HepG2 (cell line): Measurements from ENCODE around the gene REPS2. TPM values are rescaled to one million over a fixed set of nuclear protein-coding genes. Genes with fewer than 3 reads are reported as not detected.

Experiments used
- ATAC-seq: fragments of 200-7000 bp; cut with Tn5 transposase; 3 replicates; pipeline ENCODE4 v1.9.1; 2020; ENCODE audit warnings: mild to moderate bottlenecking, moderate library complexity
- BruUV-seq: library from RNA; stranded (reverse); fragments of 400-500 nt; replicated peaks from 2 replicates; lab custom pipeline; 2021; lab: Mats Ljungman, UMichigan
- CTCF ChIA-PET: fragments of 300-600 bp; formaldehyde crosslinking; extraction: SDS; loops from one replicate; lab custom pipeline; 2021; ENCODE audit warnings: low total read pairs, inconsistent platforms, low intra/inter-chr PET ratio; lab: Yijun Ruan, JAX
- POLR2A ChIA-PET: fragments of 350-600 bp; sonication (Branson Sonifier 250); formaldehyde crosslinking; loops from one replicate; lab custom pipeline; 2020; ENCODE audit warnings: antibody characterized with exemption, inconsistent platforms; lab: Yijun Ruan, JAX
- DNase-seq: peaks from one replicate; pipeline ENCODE4 v3.0.0-alpha.2; 2015; ENCODE audit warnings: low spot score
- FAIRE-seq: peaks from 3 replicates; lab custom pipeline; 2011; peaks lifted over from hg19 to GRCh38; lab: Jason Lieb, UNC
- H2AFZ ChIP-seq: one replicate; pipeline ENCODE4 v1.6.1; 2011; ENCODE audit warnings: low read length, inconsistent platforms
- H3K27ac ChIP-seq: fragments of 300-600 bp; 3 replicates; pipeline ENCODE4 v1.8.0; 2011; ENCODE audit warnings: mixed run types, mild to moderate bottlenecking, mixed read lengths, low read length, inconsistent platforms; ENCODE audit not compliant: insufficient read depth; ENCODE audit errors: extremely low read length
- H3K27me3 ChIP-seq, 2 experiments: fragments of 200-600 bp in 1 of 2; 2 replicates in 1 of 2; 3 replicates in 1 of 2; pipeline versions ENCODE4 v1.6.0 to v1.8.0; 2011; ENCODE audit warnings: low read length in 2 of 2, mild to moderate bottlenecking in 2 of 2, moderate library complexity in 2 of 2, inconsistent platforms in 1 of 2; ENCODE audit not compliant: insufficient read depth in 2 of 2, control insufficient read depth in 1 of 2
- H3K36me3 ChIP-seq, 2 experiments: fragments of 200-600 bp in 1 of 2; replicated peaks in 1 of 2; 2 replicates in 1 of 2; 3 replicates in 1 of 2; pipeline versions ENCODE4 v1.5.1 to v1.8.0; 2011; ENCODE audit warnings: low read length in 2 of 2, inconsistent platforms in 1 of 2; ENCODE audit not compliant: insufficient read depth in 2 of 2, control insufficient read depth in 1 of 2
- H3K4me1 ChIP-seq: 2 replicates; pipeline ENCODE4 v1.5.1; 2012; ENCODE audit warnings: low read length, inconsistent platforms; ENCODE audit not compliant: insufficient read depth
- H3K4me2 ChIP-seq: 2 replicates; pipeline ENCODE4 v1.6.0; 2011; ENCODE audit warnings: low read depth, low read length, inconsistent platforms
- H3K4me3 ChIP-seq, 3 experiments: fragments of 200-600 bp in 1 of 3; sonication (generic), shearing (Covaris generic) in 1 of 3; replicated peaks in 1 of 3; 2 replicates each; pipeline ENCODE4 v1.5.1; 2011 to 2016; ENCODE audit warnings: low read length in 3 of 3, inconsistent platforms in 2 of 3, low read depth in 2 of 3, mild to moderate bottlenecking in 2 of 3, control low read depth in 1 of 3, mixed read lengths in 1 of 3; ENCODE audit not compliant: insufficient read depth in 1 of 3
- H3K79me2 ChIP-seq: one replicate; pipeline ENCODE4 v1.6.1; 2011; ENCODE audit warnings: low read length, inconsistent platforms; ENCODE audit not compliant: insufficient read depth
- H3K9ac ChIP-seq: 2 replicates; pipeline ENCODE4 v1.6.0; 2011; ENCODE audit warnings: mild to moderate bottlenecking, low read depth, low read length, inconsistent platforms; ENCODE audit not compliant: insufficient read depth
- H3K9me3 ChIP-seq: 2 replicates; pipeline ENCODE4 v1.5.1; 2012; ENCODE audit warnings: mild to moderate bottlenecking, low read length
- H4K20me1 ChIP-seq: 2 replicates; pipeline ENCODE4 v1.6.0; 2011; ENCODE audit warnings: inconsistent platforms, mild to moderate bottlenecking, low read length, moderate library complexity; ENCODE audit not compliant: insufficient read depth
- BCL6 ChIP-seq: IDR thresholded peaks from 2 replicates; pipeline ENCODE4 v1.6.1; 2016; ENCODE audit warnings: missing genetic modification reagents, missing compliant biosample characterization
- BRF2 ChIP-seq: sonication (generic); formaldehyde crosslinking; IDR thresholded peaks from 2 replicates; pipeline ENCODE4 v1.8.1; 2022; ENCODE audit warnings: mild to moderate bottlenecking, missing genetic modification reagents
- CHD2 ChIP-seq: IDR thresholded peaks from 2 replicates; pipeline ENCODE4 v1.6.1; 2011; ENCODE audit warnings: low read depth, low read length, improper control_type of control experiment
- DDIT3 ChIP-seq: sonication (generic); formaldehyde crosslinking; IDR thresholded peaks from 2 replicates; pipeline ENCODE4 v1.4.0; 2020; ENCODE audit warnings: mild to moderate bottlenecking, missing genetic modification reagents
- EEA1 ChIP-seq: sonication (generic); formaldehyde crosslinking; IDR thresholded peaks from 2 replicates; pipeline ENCODE4 v1.5.1; 2020; ENCODE audit warnings: mild to moderate bottlenecking, missing genetic modification reagents, borderline replicate concordance
- MBD4 ChIP-seq: IDR thresholded peaks from 2 replicates; pipeline ENCODE4 v1.6.1; 2012; ENCODE audit warnings: low read length, inconsistent platforms, borderline replicate concordance
- MTF2 ChIP-seq: sonication (generic); formaldehyde crosslinking; IDR thresholded peaks from 2 replicates; pipeline ENCODE4 v1.5.0; 2020; ENCODE audit warnings: missing genetic modification reagents, borderline replicate concordance
- NFATC3 ChIP-seq: sonication (generic); formaldehyde crosslinking; IDR thresholded peaks from 2 replicates; pipeline ENCODE4 v1.5.1; 2020; ENCODE audit warnings: mild to moderate bottlenecking, missing genetic modification reagents
- NR2F2 ChIP-seq: IDR thresholded peaks from 2 replicates; pipeline ENCODE4 v1.6.1; 2012; ENCODE audit warnings: low read depth, inconsistent platforms, borderline replicate concordance
- STAT5B ChIP-seq: sonication (generic); formaldehyde crosslinking; IDR thresholded peaks from 2 replicates; pipeline ENCODE4 v1.4.0; 2020; ENCODE audit warnings: missing genetic modification reagents
- ZFP36 ChIP-seq: fragments of 150-350 bp; IDR thresholded peaks from 2 replicates; pipeline ENCODE4 v1.6.1; 2018; ENCODE audit warnings: borderline replicate concordance, low read length, low read depth; ENCODE audit not compliant: partially characterized antibody
- ZNF343 ChIP-seq: sonication (generic); formaldehyde crosslinking; IDR thresholded peaks from 2 replicates; pipeline ENCODE4 v1.4.0; 2020; ENCODE audit warnings: mild to moderate bottlenecking, missing genetic modification reagents
- ZNF496 ChIP-seq: sonication (generic); formaldehyde crosslinking; IDR thresholded peaks from 2 replicates; pipeline ENCODE4 v1.8.1; 2023; ENCODE audit warnings: mild to moderate bottlenecking, moderate library complexity, missing genetic modification reagents; ENCODE audit not compliant: insufficient replicate concordance
- ZNF558 ChIP-seq: sonication (generic); formaldehyde crosslinking; IDR thresholded peaks from 2 replicates; pipeline ENCODE4 v1.9.0; 2022; ENCODE audit warnings: mild to moderate bottlenecking, missing genetic modification reagents, borderline replicate concordance
- ZNF572 ChIP-seq: sonication (generic); formaldehyde crosslinking; IDR thresholded peaks from 2 replicates; pipeline ENCODE4 v1.5.1; 2020; ENCODE audit warnings: mild to moderate bottlenecking, missing genetic modification reagents
- ZNF777 ChIP-seq: sonication (generic); formaldehyde crosslinking; IDR thresholded peaks from 2 replicates; pipeline ENCODE4 v1.4.0; 2020; ENCODE audit warnings: missing genetic modification reagents
- ZNF790 ChIP-seq: sonication (generic); formaldehyde crosslinking; IDR thresholded peaks from 2 replicates; pipeline ENCODE4 v1.8.0; 2022; ENCODE audit warnings: missing genetic modification reagents, mild to moderate bottlenecking, borderline replicate concordance
- ZSCAN31 ChIP-seq: sonication (generic); formaldehyde crosslinking; IDR thresholded peaks from 2 replicates; pipeline ENCODE4 v1.5.0; 2020; ENCODE audit warnings: low read depth, mild to moderate bottlenecking, missing genetic modification reagents
- WGBS: methylation state at CpG from one replicate; pipeline ENCODE4 v1.1.6; 2017; ENCODE audit warnings: low lambda C conversion rate; 5-methylcytosine and 5-hydroxymethylcytosine counted together
- in situ Hi-C: cut with HindIII; loops from 2 replicates; pipeline ENCODE4 v1.10.0; 2017; ENCODE audit warnings: low pct_unique_long_range_greater_than_20kb; ENCODE audit not compliant: extremely low pct_ligation_motif_present
- intact Hi-C: fragments of 100-400 bp; cut with micrococcal nuclease; formaldehyde crosslinking; loops from one replicate; pipeline ENCODE4 v1.10.0; 2022; ENCODE audit not compliant: unreplicated experiment
- polyA plus RNA-seq, 8 experiments: library from polyadenylated mRNA; depleted of rRNA in 3 of 8; stranded (reverse) in 7 of 8; unstranded in 1 of 8; fragments of >200 nt; fragmentation: Illumina TruSeq in 4 of 8; extraction: Trizol in 4 of 8; gene quantifications; 2 replicates each; pipeline versions ENCODE4 v1.2.1 to v1.2.3, GENCODE V29; 2011 to 2016; ENCODE audit warnings: low read depth in 4 of 8, missing spikeins in 1 of 8, mixed read lengths in 1 of 8; ENCODE audit not compliant: insufficient read depth in 1 of 8
- total RNA-seq, 5 experiments: library from RNA; depleted of rRNA; stranded (reverse); fragments of >200 nt; fragmentation: Illumina TruSeq; extraction: Trizol; gene quantifications; 2 replicates each; pipeline ENCODE4 v1.2.3, GENCODE V29; 2016; ENCODE audit warnings: low read depth in 1 of 5
- TF ChIP-seq, protein P1 (sequence below): sonication (generic); formaldehyde crosslinking; IDR thresholded peaks from 2 replicates; pipeline ENCODE4 v1.4.0; 2020; ENCODE audit warnings: missing genetic modification reagents
- TF ChIP-seq, protein P2 (sequence below): sonication (generic); formaldehyde crosslinking; IDR thresholded peaks from 2 replicates; pipeline ENCODE4 v1.9.0; 2021; ENCODE audit warnings: missing genetic modification reagents, borderline replicate concordance
- TF ChIP-seq, protein P3 (sequence below): sonication (generic); formaldehyde crosslinking; IDR thresholded peaks from 2 replicates; pipeline ENCODE4 v1.9.0; 2022; ENCODE audit warnings: low read depth, missing genetic modification reagents

The REPS2 gene
- total and polyA plus RNA-seq, 2 of the 13 experiments (the other 11 are each of a cell fraction or from before 2014, with no cell fraction given): 0.05 to 0.58 TPM

DNA sequence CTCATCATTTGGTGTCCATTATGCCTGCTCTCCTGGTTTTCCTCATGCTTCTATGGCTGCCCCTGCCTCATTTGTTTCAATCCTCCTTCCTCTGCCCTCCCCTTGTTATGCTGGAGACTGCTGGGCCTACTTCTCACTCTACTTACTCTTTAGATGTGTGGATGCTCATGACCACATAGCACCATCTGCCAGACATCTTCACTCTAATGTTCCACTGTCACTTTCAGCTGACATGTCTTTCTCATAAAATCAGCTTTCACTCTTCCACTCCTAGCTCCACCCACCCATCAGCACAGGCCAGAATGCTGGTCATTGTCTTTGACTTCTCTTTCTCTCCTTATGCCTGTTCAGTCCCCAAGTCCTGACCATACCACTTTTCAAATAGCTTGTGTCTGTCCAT, 86.8 kb downstream of the REPS2 start (continued):
- TF ChIP-seq, protein P1, sequence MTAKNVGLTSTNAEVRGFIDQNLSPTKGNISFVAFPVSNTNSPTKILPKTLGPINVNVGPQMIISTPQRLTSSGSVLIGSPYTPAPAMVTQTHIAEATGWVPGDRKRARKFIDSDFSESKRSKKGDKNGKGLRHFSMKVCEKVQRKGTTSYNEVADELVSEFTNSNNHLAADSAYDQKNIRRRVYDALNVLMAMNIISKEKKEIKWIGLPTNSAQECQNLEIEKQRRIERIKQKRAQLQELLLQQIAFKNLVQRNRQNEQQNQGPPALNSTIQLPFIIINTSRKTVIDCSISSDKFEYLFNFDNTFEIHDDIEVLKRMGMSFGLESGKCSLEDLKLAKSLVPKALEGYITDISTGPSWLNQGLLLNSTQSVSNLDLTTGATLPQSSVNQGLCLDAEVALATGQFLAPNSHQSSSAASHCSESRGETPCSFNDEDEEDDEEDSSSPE: no peak
- no peak for TF ChIP-seq NR2F2
- no peak for TF ChIP-seq BCL6 (CRISPR knock-in tag)
- TF ChIP-seq, protein P2, sequence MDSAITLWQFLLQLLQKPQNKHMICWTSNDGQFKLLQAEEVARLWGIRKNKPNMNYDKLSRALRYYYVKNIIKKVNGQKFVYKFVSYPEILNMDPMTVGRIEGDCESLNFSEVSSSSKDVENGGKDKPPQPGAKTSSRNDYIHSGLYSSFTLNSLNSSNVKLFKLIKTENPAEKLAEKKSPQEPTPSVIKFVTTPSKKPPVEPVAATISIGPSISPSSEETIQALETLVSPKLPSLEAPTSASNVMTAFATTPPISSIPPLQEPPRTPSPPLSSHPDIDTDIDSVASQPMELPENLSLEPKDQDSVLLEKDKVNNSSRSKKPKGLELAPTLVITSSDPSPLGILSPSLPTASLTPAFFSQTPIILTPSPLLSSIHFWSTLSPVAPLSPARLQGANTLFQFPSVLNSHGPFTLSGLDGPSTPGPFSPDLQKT (CRISPR knock-in tag): no peak
- TF ChIP-seq EEA1 (CRISPR knock-in tag): no peak
- no peak for TF ChIP-seq DDIT3 (CRISPR knock-in tag)
- no peak for TF ChIP-seq NFATC3 (CRISPR knock-in tag)
- TF ChIP-seq MBD4: no peak
- no peak for TF ChIP-seq ZFP36
- TF ChIP-seq ZNF790 (CRISPR knock-in tag): no peak

DNA sequence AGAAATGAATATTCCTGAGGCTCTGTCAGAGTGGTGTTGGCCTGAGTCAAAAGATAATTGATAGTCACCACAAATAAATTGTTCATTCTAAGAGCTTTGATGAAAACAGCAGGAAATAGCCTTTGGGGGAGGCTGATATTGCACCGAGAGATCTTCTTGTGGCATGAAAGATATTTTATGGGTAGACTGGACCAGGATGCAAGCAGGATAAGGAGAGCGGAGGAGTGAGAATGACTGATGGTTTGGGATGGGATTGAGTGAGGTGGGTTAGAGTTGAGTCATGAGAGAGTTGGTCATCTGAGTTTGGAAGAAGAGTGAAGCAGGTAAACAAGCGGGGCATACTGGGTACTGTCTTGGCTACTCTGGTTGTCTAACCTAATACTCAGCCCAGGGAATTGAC, 88.7 kb downstream of the REPS2 start:
- 91% methylated on average over 3 of the region's 3 CpGs for WGBS
- TF ChIP-seq STAT5B (CRISPR knock-in tag) (no peak), ZSCAN31 (CRISPR knock-in tag) (no peak), MTF2 (CRISPR knock-in tag) (no peak), ZNF496 (CRISPR knock-in tag) (no peak), ZNF558 (CRISPR knock-in tag) (no peak), CHD2 (no peak), ZNF777 (CRISPR knock-in tag) (no peak), ZNF572 (CRISPR knock-in tag) (no peak), BRF2 (CRISPR knock-in tag) (no peak), ZNF343 (CRISPR knock-in tag) (no peak)
- TF ChIP-seq, protein P3, sequence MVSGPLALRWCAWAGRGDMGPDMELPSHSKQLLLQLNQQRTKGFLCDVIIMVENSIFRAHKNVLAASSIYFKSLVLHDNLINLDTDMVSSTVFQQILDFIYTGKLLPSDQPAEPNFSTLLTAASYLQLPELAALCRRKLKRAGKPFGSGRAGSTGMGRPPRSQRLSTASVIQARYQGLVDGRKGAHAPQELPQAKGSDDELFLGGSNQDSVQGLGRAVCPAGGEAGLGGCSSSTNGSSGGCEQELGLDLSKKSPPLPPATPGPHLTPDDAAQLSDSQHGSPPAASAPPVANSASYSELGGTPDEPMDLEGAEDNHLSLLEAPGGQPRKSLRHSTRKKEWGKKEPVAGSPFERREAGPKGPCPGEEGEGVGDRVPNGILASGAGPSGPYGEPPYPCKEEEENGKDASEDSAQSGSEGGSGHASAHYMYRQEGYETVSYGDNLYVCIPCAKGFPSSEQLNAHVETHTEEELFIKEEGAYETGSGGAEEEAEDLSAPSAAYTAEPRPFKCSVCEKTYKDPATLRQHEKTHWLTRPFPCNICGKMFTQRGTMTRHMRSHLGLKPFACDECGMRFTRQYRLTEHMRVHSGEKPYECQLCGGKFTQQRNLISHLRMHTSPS (CRISPR knock-in tag): no peak

More for the DNA sequence above, 88.7 kb downstream of the REPS2 start:
- H3K4me3 ChIP-seq: no peak overlapping the region
- H3K9ac ChIP-seq: no peak overlapping the region
- H3K9me3 ChIP-seq: no peaks in the 10 kb centered on the region
- ChIA-PET CTCF (no interaction called here), POLR2A (no interaction called here)
- FAIRE-seq (no peak), DNase-seq (no peak), ATAC-seq (no peak)
- no TSS peak for BruUV-seq
- no peak overlapping the region for H3K4me2 ChIP-seq
- no peaks in the 10 kb centered on the region for H3K4me1 ChIP-seq
- in situ Hi-C loops: no loop called here
- no peaks in the 10 kb centered on the region for H3K36me3 ChIP-seq
- H3K27ac ChIP-seq: no peak overlapping the region
- intact Hi-C loops: no loop called here
- H3K27me3 ChIP-seq: no peaks in the 10 kb centered on the region
- H3K79me2 ChIP-seq: no peaks in the 10 kb centered on the region
- no peaks in the 10 kb centered on the region for H4K20me1 ChIP-seq
- no peak overlapping the region for H2AFZ ChIP-seq
